Caco-2 (cell line): ENCODE data around the gene MBP. TPM values are rescaled to one million over a fixed set of nuclear protein-coding genes. Genes with fewer than 3 reads are reported as not detected.

Experiments used
- BruUV-seq: library from RNA; stranded (reverse); fragments of 400-500 nt; replicated peaks from 2 replicates; lab custom pipeline; 2021; lab: Mats Ljungman, UMichigan
- CTCF ChIA-PET: fragments of 300-600 bp; sonication (Branson Sonifier 250); formaldehyde crosslinking; loops from one replicate; lab custom pipeline; 2022; ENCODE audit warnings: antibody characterized with exemption; lab: Charles Lee
- POLR2A ChIA-PET: fragments of 300-600 bp; sonication (Branson Sonifier 250); formaldehyde crosslinking; loops from one replicate; lab custom pipeline; 2022; ENCODE audit warnings: antibody characterized with exemption; lab: Charles Lee
- DNase-seq, 2 experiments: peaks; one replicate each; pipeline versions ENCODE4 v3.0.0 to v3.0.0-alpha.2; 2020 to 2022
- H3K27me3 ChIP-seq: replicated peaks from 2 replicates; pipeline ENCODE4 v1.6.0; 2011; ENCODE audit warnings: low read length; ENCODE audit not compliant: control insufficient read depth, insufficient read depth
- H3K36me3 ChIP-seq: 2 replicates; pipeline ENCODE4 v1.5.1; 2011; ENCODE audit warnings: low read length; ENCODE audit not compliant: control insufficient read depth, insufficient read depth
- H3K4me1 ChIP-seq: fragments of 250-450 bp; sonication (Bioruptor Pico); 2 replicates; pipeline ENCODE4 v1.5.1; 2020; ENCODE audit warnings: mild to moderate bottlenecking
- H3K4me3 ChIP-seq: 2 replicates; pipeline ENCODE4 v1.5.1; 2011; ENCODE audit warnings: low read depth, mild to moderate bottlenecking, control low read depth, low read length
- H3K9me3 ChIP-seq: fragments of 250-450 bp; sonication (Bioruptor Pico); 2 replicates; pipeline ENCODE4 v1.5.1; 2020; ENCODE audit warnings: mild to moderate bottlenecking, moderate library complexity
- H3K27ac Mint-ChIP-seq: one replicate; pipeline ENCODE4 v1.8.0; 2022; ENCODE audit warnings: mixed read lengths; ENCODE audit not compliant: unreplicated experiment
- H3K27me3 Mint-ChIP-seq: one replicate; pipeline ENCODE4 v1.8.0; 2022; ENCODE audit warnings: mixed read lengths; ENCODE audit not compliant: insufficient read depth, unreplicated experiment
- H3K36me3 Mint-ChIP-seq: one replicate; pipeline ENCODE4 v1.8.0; 2022; ENCODE audit warnings: mild to moderate bottlenecking, mixed read lengths; ENCODE audit not compliant: insufficient read depth, unreplicated experiment
- H3K4me1 Mint-ChIP-seq: one replicate; pipeline ENCODE4 v1.8.0; 2022; ENCODE audit warnings: low read depth, mixed read lengths; ENCODE audit not compliant: unreplicated experiment
- H3K4me3 Mint-ChIP-seq: one replicate; pipeline ENCODE4 v1.8.0; 2022; ENCODE audit warnings: mild to moderate bottlenecking, moderate library complexity, mixed read lengths; ENCODE audit not compliant: unreplicated experiment
- H3K9me3 Mint-ChIP-seq: one replicate; pipeline ENCODE4 v1.8.0; 2022; ENCODE audit warnings: mixed read lengths; ENCODE audit not compliant: unreplicated experiment
- CTCF ChIP-seq, 2 experiments: fragments of 200-600 bp in 1 of 2; IDR thresholded peaks; 1 replicate in 1 of 2; 2 replicates in 1 of 2; pipeline versions ENCODE4 v1.5.1 to v1.8.0; 2011 to 2022; ENCODE audit warnings: antibody characterized with exemption in 1 of 2, control low read depth in 1 of 2, inconsistent platforms in 1 of 2, low read depth in 1 of 2, low read length in 1 of 2, mild to moderate bottlenecking in 1 of 2, moderate library complexity in 1 of 2; ENCODE audit not compliant: insufficient read depth in 1 of 2, severe bottlenecking in 1 of 2, unreplicated experiment in 1 of 2
- intact Hi-C: fragments of 100-400 bp; cut with micrococcal nuclease; formaldehyde crosslinking; loops from one replicate; pipeline ENCODE4 v1.10.0; 2022; ENCODE audit not compliant: unreplicated experiment
- total RNA-seq: library from RNA; stranded (reverse); gene quantifications from 2 replicates; pipeline ENCODE4 v1.2.3, GENCODE V29; 2022

MBP gene
- total RNA-seq, 1 experiment from 2014 or later: 11.4 TPM

GRCh38 chr18:77106331-77106730 is 26.3 kb downstream of the MBP start:
- ChIA-PET POLR2A (no interaction called here), CTCF (interaction anchor here (0.7 kb wide), 1 partner anchor 22 kb away, joined by 3 read pairs; no protein-coding TSS in a partner anchor)
- Histone ChIP-seq H3K4me3 (no peak overlapping the region), H3K36me3 (no peaks in the 10 kb centered on the region; the same call in 1 of the 2 replicates), H3K4me1 (no peaks in the 10 kb centered on the region), H3K27me3 (no peaks in the 10 kb centered on the region), H3K9me3 (no peaks in the 10 kb centered on the region)
- no TSS peak for BruUV-seq
- peaks cover 7% of the 10 kb centered on the region for H3K4me1 Mint-ChIP-seq
- H3K27me3 Mint-ChIP-seq: no peaks in the 10 kb centered on the region
- TF ChIP-seq CTCF (IDR thresholded peaks at IDR 0.05; ENCODE audit: insufficient read depth in 1 of 2, low read depth in 1 of 2, low read length in 1 of 2, severe bottlenecking in 1 of 2, unreplicated experiment in 1 of 2): no peak
- no peak for DNase-seq
- H3K9me3 Mint-ChIP-seq: no peaks in the 10 kb centered on the region
- intact Hi-C loops: no loop called here
- no peak overlapping the region for H3K27ac Mint-ChIP-seq
- H3K4me3 Mint-ChIP-seq: no peak overlapping the region
- no peaks in the 10 kb centered on the region for H3K36me3 Mint-ChIP-seq

- no peaks in the 10 kb centered on the region for H3K9me3 Mint-ChIP-seq
- ChIA-PET CTCF (interaction anchor here (0.7 kb wide), 1 partner anchor 21 kb away, joined by 3 read pairs; no protein-coding TSS in a partner anchor), POLR2A (no interaction called here)
- Histone ChIP-seq H3K27me3 (no peaks in the 10 kb centered on the region), H3K9me3 (no peaks in the 10 kb centered on the region), H3K4me3 (no peak overlapping the region), H3K36me3 (no peaks in the 10 kb centered on the region; the same call in 1 of the 2 replicates), H3K4me1 (no peaks in the 10 kb centered on the region)
- no peaks in the 10 kb centered on the region for H3K27me3 Mint-ChIP-seq
- no peak for TF ChIP-seq CTCF (IDR thresholded peaks at IDR 0.05; ENCODE audit: insufficient read depth in 1 of 2, low read depth in 1 of 2, low read length in 1 of 2, severe bottlenecking in 1 of 2, unreplicated experiment in 1 of 2)
- no TSS peak for BruUV-seq
- peaks cover 7% of the 10 kb centered on the region for H3K4me1 Mint-ChIP-seq
- no peak for DNase-seq
- H3K27ac Mint-ChIP-seq: no peak overlapping the region
- H3K4me3 Mint-ChIP-seq: no peak overlapping the region
- H3K36me3 Mint-ChIP-seq: no peaks in the 10 kb centered on the region
- intact Hi-C loops: no loop called here
These were observed 26.9 kb downstream of the MBP start for GRCh38 chr18:77105680-77106079.

- Mint-ChIP-seq H3K36me3 (no peaks in the 10 kb centered on the region), H3K9me3 (no peaks in the 10 kb centered on the region), H3K4me3 (no peak overlapping the region), H3K27me3 (no peaks in the 10 kb centered on the region), H3K4me1 (peaks cover 7% of the 10 kb centered on the region), H3K27ac (no peak overlapping the region)
- no peak for TF ChIP-seq CTCF (IDR thresholded peaks at IDR 0.05; ENCODE audit: insufficient read depth in 1 of 2, low read depth in 1 of 2, low read length in 1 of 2, severe bottlenecking in 1 of 2, unreplicated experiment in 1 of 2)
- ChIA-PET CTCF (no interaction called here), POLR2A (no interaction called here)
- no TSS peak for BruUV-seq
- H3K4me1 ChIP-seq: no peaks in the 10 kb centered on the region
- no peak overlapping the region for H3K4me3 ChIP-seq
- H3K36me3 ChIP-seq: no peaks in the 10 kb centered on the region; the same call in 1 of the 2 replicates
- intact Hi-C loops: no loop called here
- no peaks in the 10 kb centered on the region for H3K27me3 ChIP-seq
- no peak for DNase-seq
- H3K9me3 ChIP-seq: no peaks in the 10 kb centered on the region
These were observed 27.6 kb downstream of the MBP start for GRCh38 chr18:77105028-77105427.
